ENCODE measurements around the gene GPC3. TPM values are rescaled to one million over a fixed set of nuclear protein-coding genes. Genes with fewer than 3 reads are reported as not detected.

GPC3 gene
- total RNA-seq, 2 experiments from 2014 or later, result 0.58 to 0.63 TPM

GRCh38 chrX:133880032-133880443 is 105.4 kb downstream of the GPC3 start:
- no peaks in the 10 kb centered on the region for H3K36me3 Mint-ChIP-seq (ENCODE audit: low read depth)
- no peaks in the 10 kb centered on the region for H3K9me3 Mint-ChIP-seq

DNA sequence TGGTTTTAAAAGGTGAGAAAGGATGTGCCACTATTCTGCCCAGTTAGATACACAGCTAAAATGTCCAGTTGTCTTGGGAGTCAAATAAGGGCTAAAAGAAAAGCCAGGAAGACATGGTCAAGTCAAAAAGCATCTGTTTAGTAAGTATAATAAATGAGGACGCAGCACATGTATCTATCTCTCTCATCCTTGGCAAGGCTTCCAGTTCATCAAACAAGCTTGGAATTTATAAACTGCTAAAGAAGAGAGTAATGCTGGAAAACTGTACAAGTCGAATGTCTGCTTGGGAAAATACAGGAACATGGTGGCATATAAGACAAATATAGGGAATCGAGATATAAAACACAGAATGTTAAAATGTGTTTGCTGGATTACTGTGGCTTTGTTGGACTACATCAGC is 106.7 kb downstream of the GPC3 start:
- H3K9me3 Mint-ChIP-seq, result no peaks in the 10 kb centered on the region
- DNase-seq (no peak), ATAC-seq (no peak)
- TF ChIP-seq CTCF (IDR thresholded peaks at IDR 0.05), result no peak
- POLR2A ChIA-PET, result no interaction called here
- CTCF ChIA-PET, result no interaction called here
- intact Hi-C loops (cut with micrococcal nuclease), result no loop called here
- no peaks in the 10 kb centered on the region for H3K4me1 Mint-ChIP-seq (ENCODE audit: low read depth)
- H3K27ac Mint-ChIP-seq, result no peak overlapping the region
- no peak overlapping the region for H3K4me3 Mint-ChIP-seq
- H3K27me3 Mint-ChIP-seq, result no peaks in the 10 kb centered on the region
- H3K36me3 Mint-ChIP-seq (ENCODE audit: low read depth), result no peaks in the 10 kb centered on the region

More at GRCh38 chrX:133880032-133880443, 105.4 kb downstream of the GPC3 start:
- no peak overlapping the region for H3K27ac Mint-ChIP-seq
- no peak for TF ChIP-seq CTCF (IDR thresholded peaks at IDR 0.05)
- H3K4me3 Mint-ChIP-seq, result no peak overlapping the region
- no peaks in the 10 kb centered on the region for H3K4me1 Mint-ChIP-seq (ENCODE audit: low read depth)
- ATAC-seq, result no peak
- no peak for DNase-seq
- intact Hi-C loops (cut with micrococcal nuclease), result no loop called here
- ChIA-PET CTCF (no interaction called here), POLR2A (no interaction called here)
- no peaks in the 10 kb centered on the region for H3K27me3 Mint-ChIP-seq

DNA sequence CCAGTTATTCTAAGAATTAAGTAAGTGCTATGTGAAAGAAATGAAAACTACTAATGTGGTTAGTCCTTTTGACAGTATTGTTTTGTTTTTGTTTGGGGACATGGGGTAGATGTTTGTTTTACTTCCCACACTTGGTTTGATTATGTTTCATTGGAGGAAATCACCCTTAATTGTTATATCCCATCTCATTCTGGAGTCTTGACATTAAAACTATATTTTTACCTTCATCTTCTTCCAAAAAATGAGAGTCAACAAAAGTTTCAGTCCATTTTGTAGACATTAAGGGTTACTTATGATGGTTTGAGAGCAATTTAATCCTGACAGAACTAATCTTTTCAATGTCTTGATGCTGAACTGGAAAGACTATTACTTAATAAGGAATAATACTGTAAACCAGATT is 108.7 kb downstream of the GPC3 start:
- Mint-ChIP-seq H3K27me3 (no peaks in the 10 kb centered on the region), H3K4me1 (ENCODE audit: low read depth) (no peaks in the 10 kb centered on the region), H3K9me3 (no peaks in the 10 kb centered on the region), H3K27ac (no peak overlapping the region), H3K36me3 (ENCODE audit: low read depth) (no peaks in the 10 kb centered on the region), H3K4me3 (no peak overlapping the region)
- CTCF ChIA-PET, result no interaction called here
- intact Hi-C loops (cut with micrococcal nuclease), result no loop called here
- no peak for ATAC-seq
- POLR2A ChIA-PET, result no interaction called here
- DNase-seq, result no peak
- no peak for TF ChIP-seq CTCF (IDR thresholded peaks at IDR 0.05)

GRCh38 chrX:133869270-133869669 is 116.1 kb downstream of the GPC3 start:
- intact Hi-C loops (cut with micrococcal nuclease), result no loop called here
- TF ChIP-seq CTCF (IDR thresholded peaks at IDR 0.05), result no peak
- POLR2A ChIA-PET, result no interaction called here
- Mint-ChIP-seq H3K4me1 (ENCODE audit: low read depth) (no peaks in the 10 kb centered on the region), H3K27ac (no peak overlapping the region), H3K4me3 (no peak overlapping the region), H3K9me3 (no peaks in the 10 kb centered on the region), H3K27me3 (no peaks in the 10 kb centered on the region), H3K36me3 (ENCODE audit: low read depth) (no peaks in the 10 kb centered on the region)
- DNase-seq, result no peak
- CTCF ChIA-PET, result interaction anchor here (0.8 kb wide), 1 partner anchor 77 kb away, joined by 3 read pairs; no protein-coding TSS in a partner anchor
- ATAC-seq, result no peak

DNA sequence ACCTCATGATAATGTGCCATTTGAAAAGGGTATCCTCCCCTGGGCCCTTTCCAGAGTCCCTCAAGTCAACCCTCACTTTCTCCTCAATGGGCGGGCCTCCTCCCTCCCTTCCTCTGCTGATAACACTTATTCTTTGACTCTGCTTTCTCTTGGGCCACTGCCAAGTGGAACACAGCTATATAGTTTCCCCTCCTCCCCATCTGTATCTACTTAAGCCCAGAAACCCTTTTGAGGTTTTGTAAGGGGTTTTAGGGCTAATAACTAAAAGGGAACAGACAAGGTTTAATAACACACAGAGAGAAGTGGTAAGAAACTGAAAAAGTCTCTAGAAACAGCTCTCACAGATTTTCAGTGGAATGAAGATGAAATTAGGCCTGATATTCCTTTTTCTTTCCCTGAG is 116.7 kb downstream of the GPC3 start:
- intact Hi-C loops (cut with micrococcal nuclease), result no loop called here
- Mint-ChIP-seq H3K36me3 (ENCODE audit: low read depth) (no peaks in the 10 kb centered on the region), H3K4me1 (ENCODE audit: low read depth) (no peaks in the 10 kb centered on the region), H3K4me3 (no peak overlapping the region), H3K27me3 (no peaks in the 10 kb centered on the region), H3K27ac (no peak overlapping the region), H3K9me3 (no peaks in the 10 kb centered on the region)
- ATAC-seq, result no peak
- CTCF ChIA-PET, result interaction anchor here (0.8 kb wide), 1 partner anchor 76 kb away, joined by 3 read pairs; no protein-coding TSS in a partner anchor
- TF ChIP-seq CTCF (IDR thresholded peaks at IDR 0.05), result no peak
- POLR2A ChIA-PET, result no interaction called here
- no peak for DNase-seq

Measured in activated CD8-positive, alpha-beta T cell treated with anti-CD3 and anti-CD28 coated beads for 36 hours (primary cell).